ENCODE results near the gene STYXL2. TPM values are rescaled to one million over a fixed set of nuclear protein-coding genes. Genes with fewer than 3 reads are reported as not detected.

STYXL2 gene
- total RNA-seq, 1 experiment from 2014 or later, result not detected

- Mint-ChIP-seq H3K27ac (ENCODE audit: low read depth, unreplicated experiment) (no peak overlapping the region), H3K4me1 (ENCODE audit: insufficient read depth, unreplicated experiment) (no peaks in the 10 kb centered on the region), H3K36me3 (ENCODE audit: insufficient read depth, unreplicated experiment) (no peaks in the 10 kb centered on the region), H3K9me3 (ENCODE audit: unreplicated experiment) (no peaks in the 10 kb centered on the region), H3K27me3 (ENCODE audit: insufficient read depth, unreplicated experiment) (peaks cover under 1% of the 10 kb centered on the region), H3K4me3 (ENCODE audit: unreplicated experiment) (no peak overlapping the region)
- intact Hi-C loops (cut with micrococcal nuclease), result no loop called here
- TF ChIP-seq, protein P1, sequence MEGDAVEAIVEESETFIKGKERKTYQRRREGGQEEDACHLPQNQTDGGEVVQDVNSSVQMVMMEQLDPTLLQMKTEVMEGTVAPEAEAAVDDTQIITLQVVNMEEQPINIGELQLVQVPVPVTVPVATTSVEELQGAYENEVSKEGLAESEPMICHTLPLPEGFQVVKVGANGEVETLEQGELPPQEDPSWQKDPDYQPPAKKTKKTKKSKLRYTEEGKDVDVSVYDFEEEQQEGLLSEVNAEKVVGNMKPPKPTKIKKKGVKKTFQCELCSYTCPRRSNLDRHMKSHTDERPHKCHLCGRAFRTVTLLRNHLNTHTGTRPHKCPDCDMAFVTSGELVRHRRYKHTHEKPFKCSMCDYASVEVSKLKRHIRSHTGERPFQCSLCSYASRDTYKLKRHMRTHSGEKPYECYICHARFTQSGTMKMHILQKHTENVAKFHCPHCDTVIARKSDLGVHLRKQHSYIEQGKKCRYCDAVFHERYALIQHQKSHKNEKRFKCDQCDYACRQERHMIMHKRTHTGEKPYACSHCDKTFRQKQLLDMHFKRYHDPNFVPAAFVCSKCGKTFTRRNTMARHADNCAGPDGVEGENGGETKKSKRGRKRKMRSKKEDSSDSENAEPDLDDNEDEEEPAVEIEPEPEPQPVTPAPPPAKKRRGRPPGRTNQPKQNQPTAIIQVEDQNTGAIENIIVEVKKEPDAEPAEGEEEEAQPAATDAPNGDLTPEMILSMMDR (IDR thresholded peaks at IDR 0.05; ENCODE audit: unreplicated experiment), result no peak
- BruUV-seq (replicated peaks), result no TSS peak
- POLR2A ChIA-PET, result interaction anchor here (0.6 to 1.8 kb wide), 4 partner anchors 12 to 181 kb away, joined by 3 to 8 read pairs (median 4); partner anchors contain the start of gene POU2F1
- no peak for DNase-seq (ENCODE audit: unreplicated experiment)
- CTCF ChIA-PET, result interaction anchor here (1.1 to 5.1 kb wide), 7 partner anchors 9 to 443 kb away, joined by 3 to 29 read pairs (median 7); no protein-coding TSS in a partner anchor
Observed at GRCh38 chr1:167086768-167087167, 7.1 kb upstream of the STYXL2 start.

GRCh38 chr1:167088746-167089417, 5.0 kb upstream of the STYXL2 start:
- TF ChIP-seq, protein P1 (IDR thresholded peaks at IDR 0.05; ENCODE audit: unreplicated experiment), result no peak
- no peaks in the 10 kb centered on the region for H3K9me3 Mint-ChIP-seq (ENCODE audit: unreplicated experiment)
- intact Hi-C loops (cut with micrococcal nuclease), result no loop called here
- ChIA-PET CTCF (interaction anchor here (0.7 to 2.3 kb wide), 6 partner anchors 9 to 444 kb away, joined by 3 to 10 read pairs (median 4); no protein-coding TSS in a partner anchor), POLR2A (no interaction called here)
- H3K4me1 Mint-ChIP-seq (ENCODE audit: insufficient read depth, unreplicated experiment), result no peaks in the 10 kb centered on the region
- no peak overlapping the region for H3K27ac Mint-ChIP-seq (ENCODE audit: low read depth, unreplicated experiment)
- H3K4me3 Mint-ChIP-seq (ENCODE audit: unreplicated experiment), result no peak overlapping the region
- no peaks in the 10 kb centered on the region for H3K36me3 Mint-ChIP-seq (ENCODE audit: insufficient read depth, unreplicated experiment)
- no peak for DNase-seq (ENCODE audit: unreplicated experiment)
- H3K27me3 Mint-ChIP-seq (ENCODE audit: insufficient read depth, unreplicated experiment), result no peaks in the 10 kb centered on the region
- BruUV-seq (replicated peaks), result no TSS peak

DNA sequence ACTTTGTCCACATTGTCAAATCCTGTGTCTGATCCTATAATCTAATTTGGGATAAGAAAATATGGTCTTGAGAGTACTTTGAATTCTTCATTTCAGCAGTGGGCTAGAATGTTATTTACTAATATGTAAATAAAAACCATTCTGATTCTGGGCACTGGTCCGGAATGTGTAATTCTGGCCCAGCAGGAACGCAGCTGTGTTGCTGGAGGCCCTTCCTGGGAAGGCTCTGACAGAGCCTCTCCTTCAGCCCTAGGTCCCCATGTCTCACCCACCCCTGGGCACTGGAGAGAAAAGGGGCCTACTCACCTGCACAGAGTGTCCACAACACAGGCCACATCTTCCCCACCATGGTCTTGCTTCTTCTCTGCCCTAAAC, 3.9 kb upstream of the STYXL2 start:
- Mint-ChIP-seq H3K27ac (ENCODE audit: low read depth, unreplicated experiment) (no peak overlapping the region), H3K4me1 (ENCODE audit: insufficient read depth, unreplicated experiment) (peaks cover 4% of the 10 kb centered on the region), H3K36me3 (ENCODE audit: insufficient read depth, unreplicated experiment) (no peaks in the 10 kb centered on the region), H3K9me3 (ENCODE audit: unreplicated experiment) (no peaks in the 10 kb centered on the region), H3K4me3 (ENCODE audit: unreplicated experiment) (no peak overlapping the region), H3K27me3 (ENCODE audit: insufficient read depth, unreplicated experiment) (no peaks in the 10 kb centered on the region)
- intact Hi-C loops (cut with micrococcal nuclease), result no loop called here
- no TSS peak for BruUV-seq (replicated peaks)
- POLR2A ChIA-PET, result no interaction called here
- TF ChIP-seq, protein P1 (IDR thresholded peaks at IDR 0.05; ENCODE audit: unreplicated experiment), result no peak
- DNase-seq (ENCODE audit: unreplicated experiment), result no peak
- CTCF ChIA-PET, result interaction anchor here (0.7 to 1.7 kb wide), 5 partner anchors 8 to 180 kb away, joined by 3 to 10 read pairs (median 3); no protein-coding TSS in a partner anchor

DNA sequence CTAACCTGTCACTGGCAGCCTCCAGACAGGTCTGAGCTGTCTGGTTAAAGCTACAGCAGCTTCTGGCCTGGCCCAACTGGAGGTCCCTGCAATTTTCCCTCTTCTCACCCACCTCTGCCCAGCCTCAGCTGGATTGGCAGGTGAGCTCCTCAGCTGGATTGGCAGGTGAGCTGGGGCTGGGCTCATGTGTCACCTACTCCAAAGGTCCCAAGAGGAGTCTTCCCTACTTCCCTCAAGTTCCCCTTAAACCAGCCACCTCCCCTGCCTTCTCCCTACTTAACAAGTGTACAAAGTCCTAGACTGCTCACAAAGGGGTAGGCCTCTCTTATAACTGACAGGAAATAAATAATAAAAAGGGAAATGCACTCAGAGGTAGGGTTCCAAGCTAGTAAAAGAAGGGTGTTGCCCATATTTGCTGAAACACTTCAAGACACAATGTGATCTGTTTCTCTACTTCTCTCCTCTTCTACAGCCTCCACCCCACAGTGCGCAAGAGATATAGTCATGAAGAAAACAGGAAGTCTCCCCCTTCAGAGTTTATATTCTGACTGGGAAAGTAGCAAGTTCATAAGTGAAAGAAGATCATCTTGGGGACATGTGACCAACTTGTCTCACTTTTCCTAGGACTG, 3.4 kb upstream of the STYXL2 start, which contains the start of gene GPA33:
Gene GPA33 (minus strand): TSS at position 64 of the 629 bp plus-strand sequence. CDS start 90 bp downstream, outside the sequence.
- BruUV-seq (replicated peaks), result no TSS peak
- H3K4me3 Mint-ChIP-seq (ENCODE audit: unreplicated experiment), result no peak within 1 kb of the TSS
- ChIA-PET POLR2A (interaction anchor here (0.6 kb wide), 1 partner anchor 739 kb away, joined by 3 read pairs; no protein-coding TSS in a partner anchor), CTCF (interaction anchor here (0.7 to 4.9 kb wide), 5 partner anchors 9 to 180 kb away, joined by 3 to 45 read pairs (median 3); no protein-coding TSS in a partner anchor)
- DNase-seq (ENCODE audit: unreplicated experiment), result no peak
- no peaks in the 10 kb centered on the region for H3K27me3 Mint-ChIP-seq (ENCODE audit: insufficient read depth, unreplicated experiment)
- TF ChIP-seq, protein P1 (IDR thresholded peaks at IDR 0.05; ENCODE audit: unreplicated experiment), result no peak
- H3K4me1 Mint-ChIP-seq (ENCODE audit: insufficient read depth, unreplicated experiment), result peaks cover 9% of the 10 kb centered on the region
- intact Hi-C loops (cut with micrococcal nuclease), result no loop called here
- H3K9me3 Mint-ChIP-seq (ENCODE audit: unreplicated experiment), result no peaks in the 10 kb centered on the region
- no peak within 1 kb of the TSS for H3K27ac Mint-ChIP-seq (ENCODE audit: low read depth, unreplicated experiment)
- H3K36me3 Mint-ChIP-seq (ENCODE audit: insufficient read depth, unreplicated experiment), result no peaks in the 10 kb centered on the region
